ENCODE data around the gene RIN2.
"Not testable (repeated sequence)": the region's sequence is repeated elsewhere in the genome, so short reads cannot be mapped to it uniquely, and the experiment has no call there.

Gene RIN2

GRCh38 chr20:19789446-19789845, 31.4 kb downstream of the RIN2 start:
- TF ChIP-seq CTCF (IDR thresholded peaks at IDR 0.05; ENCODE audit: low read length, missing control alignments) = no peak
- no peak for DNase-seq (ENCODE audit: low read depth)
- H3K4me3 ChIP-seq (replicated peaks; ENCODE audit: low read depth, low read length) = no peak overlapping the region

- DNase-seq (ENCODE audit: low read depth) = no peak
- H3K4me3 ChIP-seq (replicated peaks; ENCODE audit: low read depth, low read length) = no peak overlapping the region
- no peak for TF ChIP-seq CTCF (IDR thresholded peaks at IDR 0.05; ENCODE audit: low read length, missing control alignments)
Observed at GRCh38 chr20:19791887-19792286, 33.8 kb downstream of the RIN2 start.

GRCh38 chr20:19793716-19794115, 35.7 kb downstream of the RIN2 start:
- DNase-seq (ENCODE audit: low read depth) = no peak
- no peak overlapping the region for H3K4me3 ChIP-seq (replicated peaks; ENCODE audit: low read depth, low read length)
- no peak for TF ChIP-seq CTCF (IDR thresholded peaks at IDR 0.05; ENCODE audit: low read length, missing control alignments)

- TF ChIP-seq CTCF (IDR thresholded peaks at IDR 0.05; ENCODE audit: low read length, missing control alignments) = no peak
- no peak for DNase-seq (ENCODE audit: low read depth)
- H3K4me3 ChIP-seq (replicated peaks; ENCODE audit: low read depth, low read length) = no peak overlapping the region
Observed at GRCh38 chr20:19794941-19795340, 36.9 kb downstream of the RIN2 start.

- no peak for DNase-seq (ENCODE audit: low read depth)
- no peak overlapping the region for H3K4me3 ChIP-seq (replicated peaks; ENCODE audit: low read depth, low read length)
- TF ChIP-seq CTCF (IDR thresholded peaks at IDR 0.05; ENCODE audit: low read length, missing control alignments) = no peak
Observed at GRCh38 chr20:19799325-19799724, 41.3 kb downstream of the RIN2 start.

GRCh38 chr20:19802099-19802491, 44.0 kb downstream of the RIN2 start:
- TF ChIP-seq CTCF (IDR thresholded peaks at IDR 0.05; ENCODE audit: low read length, missing control alignments) = no peak
- DNase-seq (ENCODE audit: low read depth) = no peak
- no peak overlapping the region for H3K4me3 ChIP-seq (replicated peaks; ENCODE audit: low read depth, low read length)

- H3K4me3 ChIP-seq (replicated peaks; ENCODE audit: low read depth, low read length) = no peak overlapping the region
- TF ChIP-seq CTCF (IDR thresholded peaks at IDR 0.05; ENCODE audit: low read length, missing control alignments) = no peak
- DNase-seq (ENCODE audit: low read depth) = no peak
Observed at GRCh38 chr20:19802492-19803158, 44.6 kb downstream of the RIN2 start.

GRCh38 chr20:19806276-19806675, 48.2 kb downstream of the RIN2 start:
- not testable (repeated sequence) for DNase-seq (ENCODE audit: low read depth); H3K4me3 ChIP-seq (replicated peaks; ENCODE audit: low read depth, low read length)
